ENCODE data around the gene IGF2. TPM values are rescaled to one million over a fixed set of nuclear protein-coding genes. Genes with fewer than 3 reads are reported as not detected.
A peak's percentile ranks its signal among the peaks of the same experiment; 100 is the strongest.

Gene IGF2, protein sequence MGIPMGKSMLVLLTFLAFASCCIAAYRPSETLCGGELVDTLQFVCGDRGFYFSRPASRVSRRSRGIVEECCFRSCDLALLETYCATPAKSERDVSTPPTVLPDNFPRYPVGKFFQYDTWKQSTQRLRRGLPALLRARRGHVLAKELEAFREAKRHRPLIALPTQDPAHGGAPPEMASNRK
- total RNA-seq: 10 to 100 TPM in 2 of 3 donors, 1 to 10 TPM in 1; 7.6 to 27.6 (median 12.1) TPM
- long read RNA-seq, donor 1: 0 reads
- long read RNA-seq, donor 2, full-length matches to known transcripts: 2 of 3 reads
- long read RNA-seq, donor 2, partial matches to known transcripts: 0 of 3 reads
- long read RNA-seq, donor 2, other reads (novel, unspliced or antisense): 1 of 3 reads

DNA sequence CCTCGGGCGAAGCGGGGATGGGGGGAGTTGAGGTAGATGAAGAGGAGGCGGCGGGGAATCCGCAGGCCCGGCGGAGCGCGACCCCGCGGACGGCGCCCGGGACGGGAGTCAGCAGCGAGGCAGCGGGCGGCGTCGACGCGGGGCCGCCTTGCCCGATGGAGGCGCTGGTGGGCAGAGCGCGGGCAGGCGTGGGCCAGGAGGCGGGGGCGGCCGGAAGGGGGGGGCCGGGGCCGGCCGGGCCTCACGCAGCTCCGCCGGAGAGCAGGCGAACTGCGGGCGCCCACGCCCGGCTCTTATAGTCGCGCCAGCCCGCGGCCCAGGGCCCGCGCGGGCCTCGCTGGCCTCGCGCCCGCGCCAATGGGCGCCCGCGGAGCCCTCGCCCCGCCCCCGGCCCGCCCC lies at the start of gene IGF2:
Gene IGF2, minus strand, starts transcription at position 267 of the 399 bp plus-strand sequence. CDS start 3,866 bp downstream, outside the sequence.
- H3K4me1 ChIP-seq (ENCODE audit: low read depth): peaks cover 5% of the 10 kb centered on the region
- intact Hi-C loops (cut with DNase I, micrococcal nuclease): no loop called here
- TF ChIP-seq, protein P1, sequence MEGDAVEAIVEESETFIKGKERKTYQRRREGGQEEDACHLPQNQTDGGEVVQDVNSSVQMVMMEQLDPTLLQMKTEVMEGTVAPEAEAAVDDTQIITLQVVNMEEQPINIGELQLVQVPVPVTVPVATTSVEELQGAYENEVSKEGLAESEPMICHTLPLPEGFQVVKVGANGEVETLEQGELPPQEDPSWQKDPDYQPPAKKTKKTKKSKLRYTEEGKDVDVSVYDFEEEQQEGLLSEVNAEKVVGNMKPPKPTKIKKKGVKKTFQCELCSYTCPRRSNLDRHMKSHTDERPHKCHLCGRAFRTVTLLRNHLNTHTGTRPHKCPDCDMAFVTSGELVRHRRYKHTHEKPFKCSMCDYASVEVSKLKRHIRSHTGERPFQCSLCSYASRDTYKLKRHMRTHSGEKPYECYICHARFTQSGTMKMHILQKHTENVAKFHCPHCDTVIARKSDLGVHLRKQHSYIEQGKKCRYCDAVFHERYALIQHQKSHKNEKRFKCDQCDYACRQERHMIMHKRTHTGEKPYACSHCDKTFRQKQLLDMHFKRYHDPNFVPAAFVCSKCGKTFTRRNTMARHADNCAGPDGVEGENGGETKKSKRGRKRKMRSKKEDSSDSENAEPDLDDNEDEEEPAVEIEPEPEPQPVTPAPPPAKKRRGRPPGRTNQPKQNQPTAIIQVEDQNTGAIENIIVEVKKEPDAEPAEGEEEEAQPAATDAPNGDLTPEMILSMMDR (IDR thresholded peaks at IDR 0.05): no peak
- DNase-seq (no peak), ATAC-seq (no peak)
- no peaks in the 10 kb centered on the region for H3K36me3 ChIP-seq (ENCODE audit: low read depth)
- no peak within 1 kb of the TSS for H3K4me3 ChIP-seq
- H3K9me3 ChIP-seq: no peaks in the 10 kb centered on the region

DNA sequence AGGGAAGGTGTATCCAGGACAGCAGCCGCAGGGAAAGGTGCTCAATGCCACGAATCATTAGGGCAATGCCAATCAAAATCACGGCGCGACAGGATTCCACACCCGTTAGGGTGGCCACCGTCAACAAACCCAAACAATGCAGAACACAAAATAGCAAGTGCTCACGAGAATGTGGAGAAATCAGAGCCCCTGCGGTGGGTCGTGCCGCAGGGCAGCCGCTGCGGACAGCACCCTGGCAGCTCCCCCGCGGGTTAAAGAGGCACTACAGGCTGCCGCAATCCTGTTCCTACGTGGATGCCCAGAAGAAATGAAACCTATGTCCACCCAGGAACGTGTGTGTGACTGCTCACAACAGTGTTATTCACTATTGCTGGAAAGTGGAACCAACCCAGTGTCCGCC lies 49.6 kb upstream of the IGF2 start:
- intact Hi-C loops (cut with DNase I, micrococcal nuclease): loop anchor here in 1 of 2 donors (10.0 kb wide), 1 partner anchor 236 kb away; no protein-coding TSS in a partner anchor

DNA sequence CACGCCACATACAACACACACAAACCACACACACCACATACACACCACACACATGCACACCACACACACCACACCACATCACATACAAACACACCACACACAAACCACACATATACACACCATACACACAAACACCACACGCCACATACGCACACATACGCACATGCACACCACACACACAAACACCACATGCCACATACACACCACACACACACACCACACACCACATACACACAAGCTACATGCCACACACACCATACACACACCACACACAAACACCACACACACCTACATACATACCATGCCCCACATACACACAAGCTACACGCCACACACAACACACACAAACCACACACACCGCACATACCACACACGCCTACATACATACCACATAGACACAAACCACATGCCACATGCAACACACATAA lies 48.1 kb upstream of the IGF2 start:
- TF ChIP-seq, protein P1 (IDR thresholded peaks at IDR 0.05): no peak
- no peaks in the 10 kb centered on the region for H3K4me1 ChIP-seq (ENCODE audit: low read depth)
- intact Hi-C loops (cut with DNase I, micrococcal nuclease): loop anchor here in 1 of 2 donors (10.0 kb wide), 1 partner anchor 238 kb away; no protein-coding TSS in a partner anchor
- H3K36me3 ChIP-seq (ENCODE audit: low read depth): no peaks in the 10 kb centered on the region
- ATAC-seq (no peak), DNase-seq (no peak)
- no peaks in the 10 kb centered on the region for H3K9me3 ChIP-seq
- no peak overlapping the region for H3K4me3 ChIP-seq

More for the DNA sequence above, 49.6 kb upstream of the IGF2 start:
- no peaks in the 10 kb centered on the region for H3K9me3 ChIP-seq
- DNase-seq (no peak), ATAC-seq (no peak)
- no peaks in the 10 kb centered on the region for H3K36me3 ChIP-seq (ENCODE audit: low read depth)
- no peak overlapping the region for H3K4me3 ChIP-seq
- TF ChIP-seq, protein P1 (IDR thresholded peaks at IDR 0.05): no peak
- H3K4me1 ChIP-seq (ENCODE audit: low read depth): peaks cover 2% of the 10 kb centered on the region

DNA sequence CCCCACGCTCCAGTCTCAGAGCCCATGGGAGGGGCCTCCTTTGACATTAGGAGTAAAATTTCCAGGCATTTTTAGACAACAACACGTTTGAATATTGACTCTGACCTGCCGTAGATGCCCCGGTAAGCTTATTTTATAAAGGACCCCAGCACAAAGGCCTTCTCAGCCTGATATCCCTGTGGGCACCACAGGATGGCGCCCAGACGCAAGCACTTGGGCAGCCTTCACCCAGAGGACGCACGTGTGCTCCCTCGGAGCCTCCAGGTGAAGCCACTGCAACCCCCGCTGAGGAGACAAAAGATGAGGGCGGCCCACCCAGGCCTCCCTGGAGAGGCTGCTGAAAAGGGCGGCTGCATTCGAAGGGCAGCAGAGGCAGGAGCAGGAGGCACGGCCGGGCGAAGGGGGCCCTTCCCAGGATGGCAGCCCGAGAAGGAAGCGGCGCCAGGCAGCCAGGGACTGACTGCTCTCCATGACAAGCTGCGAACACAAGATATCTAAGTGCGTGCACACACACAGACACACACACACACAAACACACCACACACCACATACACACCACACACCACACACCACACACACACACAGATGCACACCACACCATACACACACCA lies 47.6 kb upstream of the IGF2 start:
- no peaks in the 10 kb centered on the region for H3K9me3 ChIP-seq
- H3K4me3 ChIP-seq: no peak overlapping the region
- DNase-seq (peak in 1 of 3 donors; percentile 48), ATAC-seq (peak; percentile 71)
- intact Hi-C loops (cut with DNase I, micrococcal nuclease): loop anchor here in 1 of 2 donors (10.0 kb wide), 1 partner anchor 238 kb away; no protein-coding TSS in a partner anchor
- TF ChIP-seq, protein P1 (IDR thresholded peaks at IDR 0.05): peak; percentile 22
- no peaks in the 10 kb centered on the region for H3K36me3 ChIP-seq (ENCODE audit: low read depth)
- H3K4me1 ChIP-seq (ENCODE audit: low read depth): no peaks in the 10 kb centered on the region

DNA sequence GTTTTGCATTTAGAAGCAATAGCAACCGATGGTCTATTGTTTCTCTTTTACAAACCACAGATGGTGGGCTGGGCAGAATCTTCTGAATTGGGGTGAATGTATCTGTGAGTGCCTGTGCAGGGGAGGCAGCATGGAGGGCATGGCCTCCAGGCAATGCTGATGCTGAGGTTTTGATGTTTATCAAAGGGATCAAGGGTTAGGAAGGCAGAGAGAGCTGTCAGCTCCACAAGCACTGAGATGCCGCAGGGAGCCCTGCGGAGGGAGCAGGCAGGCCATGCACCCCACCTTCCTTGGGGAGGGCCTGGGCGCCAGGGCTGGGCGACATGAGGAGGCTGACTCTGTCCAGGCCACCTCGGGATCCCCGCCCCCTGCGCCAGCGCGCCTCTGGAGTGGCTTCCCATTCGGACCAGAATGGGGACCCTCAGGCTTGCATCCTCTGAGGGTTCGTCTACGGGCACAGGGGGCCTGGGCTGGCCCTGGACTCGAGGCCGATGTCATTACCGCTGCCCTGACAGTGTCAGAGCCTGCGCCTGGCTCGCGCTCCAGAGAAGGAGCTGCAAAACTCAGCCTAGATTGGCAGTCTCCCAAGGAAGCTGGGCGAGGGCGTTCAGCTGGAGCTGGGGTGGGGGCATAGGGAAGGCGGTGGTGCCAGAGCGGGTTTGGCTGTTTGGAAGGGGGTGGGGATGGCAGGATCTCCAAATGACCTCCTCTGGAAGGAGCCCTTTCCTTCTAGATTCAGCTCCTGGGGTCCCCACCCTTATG lies 46.3 kb upstream of the IGF2 start:
- DNase-seq (no peak), ATAC-seq (no peak)
- intact Hi-C loops (cut with DNase I, micrococcal nuclease): loop anchor here in 1 of 2 donors (10.0 kb wide), 1 partner anchor 239 kb away; no protein-coding TSS in a partner anchor
- H3K9me3 ChIP-seq: no peaks in the 10 kb centered on the region
- H3K36me3 ChIP-seq (ENCODE audit: low read depth): no peaks in the 10 kb centered on the region
- no peaks in the 10 kb centered on the region for H3K4me1 ChIP-seq (ENCODE audit: low read depth)
- H3K4me3 ChIP-seq: no peak overlapping the region
- TF ChIP-seq, protein P1 (IDR thresholded peaks at IDR 0.05): no peak

Measured in mucosa of descending colon (tissue), 3 donors.